GM12891 (cell line): Measurements from ENCODE around the gene TBX6. TPM values are rescaled to one million over a fixed set of nuclear protein-coding genes. Genes with fewer than 3 reads are reported as not detected.
A peak's percentile ranks its signal among the peaks of the same experiment; 100 is the strongest.
"Not testable (repeated sequence)": the region's sequence is repeated elsewhere in the genome, so short reads cannot be mapped to it uniquely, and the experiment has no call there.

Experiments used
- DNase-seq: peaks from one replicate; pipeline ENCODE4 v3.0.0; 2011; ENCODE audit warnings: low spot score; ENCODE audit not compliant: insufficient read length
- FAIRE-seq: peaks from 2 replicates; lab custom pipeline; 2011; peaks lifted over from hg19 to GRCh38; lab: Jason Lieb, UNC
- PAX5 ChIP-seq: IDR thresholded peaks from 2 replicates; pipeline ENCODE4 v1.6.1; 2011; ENCODE audit warnings: low read length, moderate library complexity, mild to moderate bottlenecking; ENCODE audit not compliant: insufficient read depth, severe bottlenecking
- POLR2A ChIP-seq: IDR thresholded peaks from 2 replicates; pipeline ENCODE4 v1.6.1; 2011; ENCODE audit warnings: low read depth, low read length, control low read depth
- POLR2AphosphoS5 ChIP-seq: IDR thresholded peaks from 2 replicates; pipeline ENCODE4 v1.6.1; 2011; ENCODE audit warnings: low read depth, low read length, control low read depth
- POU2F2 ChIP-seq: IDR thresholded peaks from 2 replicates; pipeline ENCODE4 v1.6.1; 2011; ENCODE audit warnings: low read depth, mild to moderate bottlenecking, control low read depth, low read length, moderate library complexity
- SPI1 ChIP-seq: IDR thresholded peaks from 2 replicates; pipeline ENCODE4 v1.6.1; 2011; ENCODE audit warnings: low read depth, low read length, control low read depth
- TAF1 ChIP-seq: IDR thresholded peaks from 2 replicates; pipeline ENCODE4 v1.6.1; 2011; ENCODE audit warnings: low read depth, low read length, control low read depth
- polyA plus RNA-seq: library from polyadenylated mRNA; unstranded; fragments of >200 nt; gene quantifications from one replicate; pipeline ENCODE4 v1.2.1, GENCODE V29; 2012; ENCODE audit warnings: low read depth, missing spikeins, inconsistent platforms; ENCODE audit not compliant: missing spikeins

The TBX6 gene, protein sequence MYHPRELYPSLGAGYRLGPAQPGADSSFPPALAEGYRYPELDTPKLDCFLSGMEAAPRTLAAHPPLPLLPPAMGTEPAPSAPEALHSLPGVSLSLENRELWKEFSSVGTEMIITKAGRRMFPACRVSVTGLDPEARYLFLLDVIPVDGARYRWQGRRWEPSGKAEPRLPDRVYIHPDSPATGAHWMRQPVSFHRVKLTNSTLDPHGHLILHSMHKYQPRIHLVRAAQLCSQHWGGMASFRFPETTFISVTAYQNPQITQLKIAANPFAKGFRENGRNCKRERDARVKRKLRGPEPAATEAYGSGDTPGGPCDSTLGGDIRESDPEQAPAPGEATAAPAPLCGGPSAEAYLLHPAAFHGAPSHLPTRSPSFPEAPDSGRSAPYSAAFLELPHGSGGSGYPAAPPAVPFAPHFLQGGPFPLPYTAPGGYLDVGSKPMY
- 0.63 TPM for polyA plus RNA-seq

DNA sequence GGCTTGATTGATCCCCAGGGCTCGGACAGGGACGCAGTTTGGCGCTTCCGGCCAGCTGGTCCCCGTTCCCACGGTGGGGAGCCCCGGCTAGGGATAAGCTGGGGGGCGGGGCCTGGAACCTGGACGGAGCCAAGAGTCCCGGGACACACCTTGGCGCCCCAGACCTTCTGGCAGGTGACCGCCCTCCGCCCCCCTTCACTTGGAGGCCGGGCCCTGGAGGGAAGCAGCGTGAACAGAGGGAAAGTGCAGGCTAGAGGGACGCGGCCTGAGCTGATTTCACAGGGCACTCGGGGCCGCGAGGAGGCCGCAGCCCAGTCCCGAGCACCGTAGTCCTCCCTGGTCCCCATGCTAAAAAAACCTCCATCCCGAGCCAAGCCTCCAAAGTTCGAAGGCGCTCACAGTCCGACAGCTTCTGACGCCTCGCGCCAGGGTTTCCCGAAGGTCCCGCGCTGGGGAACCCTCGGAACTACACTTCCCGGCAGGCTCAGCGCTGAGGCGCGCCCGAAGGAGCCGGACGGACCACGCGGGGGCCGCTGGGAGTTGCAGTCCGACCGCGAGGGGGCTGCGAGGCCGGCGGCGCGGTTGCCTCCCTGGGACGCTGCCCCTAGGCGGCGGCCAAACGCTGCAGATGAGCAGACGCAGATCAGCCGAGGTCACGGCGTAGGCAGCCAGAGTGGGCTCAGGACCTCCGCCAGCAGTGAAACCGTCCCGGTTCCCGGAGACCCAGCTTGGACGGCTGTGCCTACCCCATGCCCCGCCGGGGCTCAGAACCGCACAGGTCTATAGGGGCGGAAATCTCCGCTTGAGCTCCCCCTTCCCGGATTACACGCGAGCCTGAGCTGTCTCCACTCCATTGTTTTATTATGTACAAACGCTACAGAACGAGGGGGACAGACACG, at the start of gene TBX6:
TSS of gene TBX6 (minus strand) at position 451 of the 899 bp plus-strand sequence. CDS start 731 bp downstream, outside the sequence.
- peak; percentile 97 for FAIRE-seq
- TF ChIP-seq POLR2A, result 0 out of 2 replicates have a peak, but pooled peaks have one; percentile 16
- TF ChIP-seq POU2F2, result no peak
- no peak for TF ChIP-seq SPI1
- TF ChIP-seq POLR2AphosphoS5, result no peak
- peak; percentile 47 for TF ChIP-seq PAX5
- TF ChIP-seq TAF1, result no peak
- peak; percentile 93 for DNase-seq

DNA sequence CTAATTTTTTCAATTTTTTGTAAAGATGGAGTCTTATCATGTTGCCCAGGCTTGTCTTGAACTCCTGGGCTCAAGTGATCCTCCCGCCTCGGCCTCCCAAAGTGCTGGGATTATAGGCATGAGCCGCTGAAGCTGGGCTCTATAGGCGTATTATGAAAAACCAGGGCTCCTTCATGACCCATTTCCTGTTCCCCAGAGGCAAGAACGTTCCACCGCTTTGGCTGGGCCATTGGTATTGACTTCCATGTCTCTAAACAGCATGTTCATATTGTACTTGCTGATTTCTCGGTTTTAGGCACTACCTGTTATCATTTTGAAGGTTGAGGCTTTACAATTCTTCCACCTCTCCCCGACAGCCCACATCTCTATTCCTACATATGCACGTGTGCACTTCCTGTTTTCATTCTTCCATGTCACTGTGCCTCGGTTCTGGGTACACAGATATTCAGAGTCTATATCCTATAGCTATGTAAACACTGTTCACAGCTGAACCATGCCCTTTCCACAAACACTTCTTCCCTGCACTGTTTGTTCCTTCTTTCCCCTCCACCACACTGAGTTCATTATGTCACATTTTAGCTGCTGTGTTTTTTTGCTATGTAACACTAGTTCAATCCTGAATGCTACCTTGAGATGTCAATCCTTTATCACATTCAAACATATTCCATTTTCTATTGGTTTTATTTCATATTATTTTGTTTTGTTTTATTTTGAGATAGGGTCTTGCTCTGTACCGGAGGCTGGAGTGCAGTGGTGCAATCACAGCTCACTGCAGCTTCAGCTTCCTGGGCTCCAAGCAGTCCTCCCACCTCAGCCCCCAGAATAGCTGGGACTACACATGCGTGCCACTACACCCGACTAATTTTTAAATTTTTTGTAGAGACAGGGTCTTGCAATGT, 48.1 kb upstream of the TBX6 start:
- FAIRE-seq, result peak; percentile 67
- no peak for DNase-seq
- TF ChIP-seq POU2F2, result no peak
- TF ChIP-seq SPI1, result peak; percentile 86

GRCh38 chr16:30137897-30138296, 46.2 kb upstream of the TBX6 start:
- no peak for TF ChIP-seq PAX5
- FAIRE-seq, result no peak
- no peak for DNase-seq

GRCh38 chr16:30136971-30137605, 45.4 kb upstream of the TBX6 start:
- no peak for FAIRE-seq
- no peak for DNase-seq
- no peak for TF ChIP-seq POU2F2

DNA sequence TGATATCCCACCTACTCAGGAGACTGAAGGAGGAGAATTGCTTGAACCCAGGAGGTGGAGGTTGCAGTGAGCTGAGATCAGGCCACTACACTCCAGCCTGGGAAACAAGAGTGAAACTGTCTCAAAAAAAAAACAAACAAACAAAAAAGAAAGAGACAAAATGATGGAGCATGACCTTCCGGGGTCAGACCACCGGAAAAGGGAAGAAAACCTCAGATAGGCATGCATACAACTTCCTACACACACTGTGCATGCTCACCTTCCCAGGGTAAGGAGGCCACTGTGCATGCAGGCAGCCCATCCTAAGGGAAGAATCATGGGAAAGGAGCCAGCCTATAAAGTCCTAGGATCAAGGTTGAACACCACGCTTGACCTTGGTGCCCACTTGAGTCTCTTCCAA, 40.9 kb upstream of the TBX6 start:
- FAIRE-seq (no peak), DNase-seq (no peak)

DNA sequence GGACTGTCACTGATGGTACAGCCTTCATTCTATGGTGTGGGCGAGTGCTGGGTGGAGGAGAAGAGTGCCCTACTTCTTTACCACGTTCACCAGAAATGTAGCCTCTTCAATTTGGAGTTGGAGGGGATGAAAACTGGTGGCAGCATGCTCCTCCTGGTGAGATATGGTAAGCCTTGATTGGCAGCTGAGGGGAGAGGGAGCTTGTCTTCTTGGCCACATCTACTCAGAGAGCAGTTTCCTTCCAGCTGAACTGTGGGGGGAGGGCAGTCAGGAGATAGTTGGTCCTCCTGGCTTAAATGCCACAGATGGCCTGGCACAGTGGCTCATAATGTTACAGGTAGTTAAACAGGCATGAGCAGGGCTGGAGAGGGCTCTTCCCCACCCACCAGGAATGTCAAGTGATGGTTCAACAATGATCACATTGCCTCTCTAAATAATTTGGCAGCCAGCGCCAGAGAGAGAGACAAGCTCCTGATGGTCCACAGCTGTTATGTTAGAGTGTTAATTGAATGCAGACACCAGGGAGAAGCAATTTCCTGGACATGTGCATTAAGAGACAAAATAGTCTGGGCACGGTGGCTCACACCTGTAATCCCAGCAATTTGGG, 40.2 kb upstream of the TBX6 start:
- no peak for FAIRE-seq
- no peak for DNase-seq
- TF ChIP-seq TAF1 (no peak), POLR2A (no peak), SPI1 (no peak), POLR2AphosphoS5 (no peak), POU2F2 (no peak)

More for the DNA sequence above, 40.9 kb upstream of the TBX6 start:
- TF ChIP-seq POLR2A, result no peak
- no peak for TF ChIP-seq POU2F2
- TF ChIP-seq TAF1, result no peak
- TF ChIP-seq SPI1, result no peak
- no peak for TF ChIP-seq POLR2AphosphoS5
- TF ChIP-seq PAX5, result no peak

GRCh38 chr16:30127993-30128392, 36.3 kb upstream of the TBX6 start:
- FAIRE-seq (no peak), DNase-seq (no peak)
- TF ChIP-seq POLR2A, result no peak
- no peak for TF ChIP-seq POU2F2
- no peak for TF ChIP-seq TAF1
- TF ChIP-seq SPI1, result no peak
- TF ChIP-seq POLR2AphosphoS5, result no peak
- no peak for TF ChIP-seq PAX5

GRCh38 chr16:30125690-30126089, 34.0 kb upstream of the TBX6 start:
- DNase-seq, FAIRE-seq: not testable (repeated sequence)

- FAIRE-seq, result no peak
- no peak for TF ChIP-seq SPI1
- no peak for TF ChIP-seq TAF1
- no peak for TF ChIP-seq POU2F2
- TF ChIP-seq POLR2A, result no peak
- TF ChIP-seq POLR2AphosphoS5, result no peak
- TF ChIP-seq PAX5, result no peak
- DNase-seq, result no peak
These were observed 33.3 kb upstream of the TBX6 start for GRCh38 chr16:30124985-30125379.
